HG02840 (cell line): ENCODE data around the gene SLC12A3.
"Not testable (repeated sequence)": the region's sequence is repeated elsewhere in the genome, so short reads cannot be mapped to it uniquely, and the experiment has no call there.

Experiments
- ATAC-seq: cut with Tn5 transposase; IDR thresholded peaks from one replicate; pipeline ENCODE4 v1.9.1; 2021; ENCODE audit warnings: mild to moderate bottlenecking, moderate library complexity, moderate number of reproducible peaks; ENCODE audit not compliant: unreplicated experiment, low FRiP score

The SLC12A3 gene

DNA sequence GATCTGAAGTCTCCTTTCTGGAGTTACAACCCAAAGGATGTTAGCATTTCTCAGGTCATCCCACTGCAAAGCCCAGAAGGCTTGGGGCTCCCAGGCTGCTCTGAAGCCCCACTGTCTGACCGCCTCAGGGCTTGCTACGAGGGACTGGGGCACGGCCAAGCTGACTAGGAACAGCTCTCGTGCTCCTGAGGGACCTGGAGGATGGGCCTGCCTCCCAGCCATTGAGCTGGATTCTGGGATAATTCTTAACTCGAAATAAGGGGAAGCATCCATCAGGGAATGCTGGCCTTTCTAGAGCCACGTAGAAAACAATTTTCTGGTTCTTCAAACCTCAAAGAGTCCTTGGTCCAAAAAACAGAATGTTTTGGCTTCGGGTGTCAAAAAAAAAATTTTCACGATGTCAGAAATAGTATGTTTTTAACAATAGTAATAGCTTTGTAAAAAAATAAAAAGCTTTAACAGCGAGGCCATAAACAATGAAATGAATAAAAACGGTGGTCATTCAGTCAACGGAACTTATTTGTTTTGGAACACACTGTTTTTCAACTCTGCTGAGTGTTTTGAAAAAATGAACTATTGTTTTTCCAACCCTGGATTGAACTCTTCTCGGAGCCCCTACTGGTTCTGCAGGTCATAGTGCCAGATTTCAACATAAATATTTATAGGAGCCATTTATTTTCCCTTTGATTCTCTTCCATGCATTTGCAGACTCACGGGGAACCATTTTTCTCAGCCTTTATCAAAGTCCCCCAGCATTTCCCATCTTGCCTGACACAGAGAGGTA lies 50.5 kb downstream of the SLC12A3 start:
- no peak for ATAC-seq

DNA sequence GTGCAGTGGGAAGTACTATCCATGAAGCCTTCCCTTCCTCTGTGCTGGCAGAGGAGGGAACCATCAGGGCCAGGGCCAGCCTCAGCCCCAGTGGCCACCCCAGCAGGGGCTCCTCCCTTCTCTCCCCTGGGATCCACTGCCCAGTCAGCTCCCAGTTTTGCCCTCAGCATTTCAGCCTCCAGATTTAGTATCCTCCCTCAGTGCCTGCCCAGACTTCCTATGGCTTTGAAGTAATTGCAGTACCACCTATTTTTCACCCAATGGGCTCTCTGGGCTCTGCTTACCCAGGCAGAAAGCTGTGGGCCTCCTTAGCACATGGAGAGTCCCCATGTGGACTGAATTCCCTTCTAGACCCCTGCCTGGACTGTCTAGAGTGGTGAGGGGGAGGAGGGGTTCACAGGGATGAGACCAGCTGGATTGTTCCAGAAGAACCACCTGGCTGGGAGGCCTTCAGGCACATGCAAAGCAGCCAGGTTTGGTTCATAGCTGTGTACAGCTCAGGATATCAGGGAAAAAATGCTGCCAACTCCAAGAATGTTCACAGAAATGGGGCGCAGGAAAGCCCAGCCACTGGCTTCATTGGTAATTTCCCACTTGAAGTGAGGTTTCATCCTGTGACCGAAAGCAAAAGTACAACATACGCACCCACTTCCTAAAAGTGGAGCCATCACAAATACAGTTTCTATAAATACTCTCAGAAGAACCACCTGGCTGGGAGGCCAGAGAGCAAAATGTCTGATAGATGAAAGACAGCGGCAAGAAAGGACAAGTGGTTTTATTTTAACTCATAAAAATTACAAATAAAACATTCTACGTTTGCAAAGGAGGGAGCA lies 51.8 kb downstream of the SLC12A3 start:
- ATAC-seq = peak; percentile 61

GRCh38 chr16:56918467-56919012 lies 53.5 kb downstream of the SLC12A3 start:
- ATAC-seq = no peak

GRCh38 chr16:56919099-56919800 lies 54.2 kb downstream of the SLC12A3 start:
- ATAC-seq = no peak

GRCh38 chr16:56921571-56921970 lies 56.6 kb downstream of the SLC12A3 start:
- ATAC-seq = no peak

DNA sequence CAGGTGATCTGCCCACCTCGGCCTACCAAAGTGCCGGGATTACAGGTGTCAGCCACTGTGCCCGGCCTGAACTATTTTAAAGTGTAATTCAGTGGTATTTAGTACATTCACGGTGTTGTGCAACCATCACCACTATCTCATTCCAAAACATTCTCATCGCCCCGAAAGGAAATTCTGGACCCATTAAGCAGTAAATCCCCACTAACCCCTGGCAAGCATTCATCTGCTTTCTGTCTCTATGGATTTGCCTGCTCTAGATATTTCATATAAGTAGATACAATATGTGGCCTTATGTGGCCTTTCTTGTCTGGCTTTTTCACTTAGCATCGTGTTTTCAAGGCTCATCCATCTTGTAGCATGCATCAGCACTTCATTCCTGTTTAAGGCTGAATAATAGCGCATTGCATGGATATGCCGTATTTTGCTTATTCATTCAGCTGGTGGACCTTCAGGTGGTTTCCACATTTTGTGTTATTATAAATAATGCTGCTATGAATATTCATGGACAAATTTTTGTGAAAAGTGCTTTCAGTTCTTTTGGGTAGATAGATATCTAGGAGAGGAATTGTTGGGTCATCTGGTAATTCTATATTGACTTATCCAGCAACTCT lies 58.6 kb downstream of the SLC12A3 start:
- no peak for ATAC-seq

DNA sequence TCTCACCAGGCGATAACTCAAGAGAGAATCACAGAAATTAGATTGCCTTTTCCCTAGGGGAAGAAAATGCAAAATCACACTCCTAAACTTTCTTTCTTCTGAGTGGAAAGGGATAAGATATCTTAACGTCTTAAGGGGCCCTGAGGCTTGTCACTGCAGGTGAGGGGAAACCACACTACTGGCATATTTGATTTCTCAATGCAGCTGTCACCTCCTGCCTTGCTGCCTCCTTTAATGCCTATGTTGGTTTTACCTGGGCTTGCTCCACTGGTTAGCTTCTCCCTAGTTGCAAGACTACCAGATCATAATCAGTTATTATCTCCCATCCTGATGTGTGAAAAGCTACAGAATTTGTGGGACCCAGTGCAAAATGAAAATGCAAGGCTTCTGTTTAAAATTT lies 62.5 kb downstream of the SLC12A3 start:
- ATAC-seq = no peak

DNA sequence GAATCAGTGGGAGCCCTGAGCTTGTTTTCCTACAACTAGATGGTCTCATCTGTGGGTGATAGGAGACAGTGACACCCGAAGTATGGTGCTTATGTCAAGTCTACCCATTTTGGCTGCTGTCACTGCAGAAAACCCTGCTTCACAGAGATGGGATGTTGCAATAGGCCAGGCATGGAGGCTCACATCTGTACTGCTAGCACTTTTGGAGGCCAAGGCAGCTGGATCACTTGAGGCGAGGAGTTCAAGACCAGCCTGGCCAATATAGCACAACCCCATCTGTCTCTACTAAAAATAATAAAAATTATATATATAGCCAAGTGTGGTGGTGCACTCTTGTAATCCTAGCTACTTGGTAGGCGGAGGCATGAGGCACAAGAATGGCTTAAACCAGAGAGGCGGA lies 64.6 kb downstream of the SLC12A3 start:
- no peak for ATAC-seq

DNA sequence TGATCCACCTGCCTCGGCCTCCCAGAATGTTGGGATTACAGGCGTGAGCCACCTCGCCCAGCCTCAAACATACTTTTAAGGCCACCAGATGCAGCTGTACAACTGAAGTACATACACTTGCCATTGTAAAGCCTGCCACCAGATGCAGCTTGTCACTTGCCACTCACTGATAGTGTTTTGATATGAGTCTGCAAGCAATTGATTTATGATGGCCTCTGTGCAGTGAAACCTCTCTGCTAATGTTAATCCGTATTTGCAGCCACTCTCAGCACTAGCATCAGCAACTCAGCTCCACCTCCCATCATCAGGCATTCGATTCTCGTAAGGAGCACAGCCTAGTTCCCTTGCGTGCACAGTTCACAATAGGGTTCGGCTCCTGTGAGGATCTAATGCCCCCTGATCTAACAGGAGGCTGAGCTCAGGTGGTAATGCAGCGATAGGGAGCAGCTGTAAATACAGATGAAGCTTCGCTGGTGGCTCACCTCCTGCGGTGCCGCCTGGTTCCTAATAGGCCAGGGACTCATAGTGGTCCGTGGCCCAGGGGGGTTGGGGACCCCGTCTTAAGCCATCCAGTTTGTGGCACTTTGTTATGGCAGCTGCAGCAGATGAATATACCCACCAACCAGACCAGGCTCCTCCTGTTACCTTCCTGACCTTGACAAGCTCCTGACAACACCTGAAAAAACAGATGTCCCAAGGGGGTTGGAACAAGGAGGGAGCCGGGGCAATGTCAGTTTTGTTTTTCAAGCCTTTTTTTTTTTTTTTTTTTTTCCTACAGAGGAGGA lies 65.7 kb downstream of the SLC12A3 start:
- ATAC-seq = no peak

DNA sequence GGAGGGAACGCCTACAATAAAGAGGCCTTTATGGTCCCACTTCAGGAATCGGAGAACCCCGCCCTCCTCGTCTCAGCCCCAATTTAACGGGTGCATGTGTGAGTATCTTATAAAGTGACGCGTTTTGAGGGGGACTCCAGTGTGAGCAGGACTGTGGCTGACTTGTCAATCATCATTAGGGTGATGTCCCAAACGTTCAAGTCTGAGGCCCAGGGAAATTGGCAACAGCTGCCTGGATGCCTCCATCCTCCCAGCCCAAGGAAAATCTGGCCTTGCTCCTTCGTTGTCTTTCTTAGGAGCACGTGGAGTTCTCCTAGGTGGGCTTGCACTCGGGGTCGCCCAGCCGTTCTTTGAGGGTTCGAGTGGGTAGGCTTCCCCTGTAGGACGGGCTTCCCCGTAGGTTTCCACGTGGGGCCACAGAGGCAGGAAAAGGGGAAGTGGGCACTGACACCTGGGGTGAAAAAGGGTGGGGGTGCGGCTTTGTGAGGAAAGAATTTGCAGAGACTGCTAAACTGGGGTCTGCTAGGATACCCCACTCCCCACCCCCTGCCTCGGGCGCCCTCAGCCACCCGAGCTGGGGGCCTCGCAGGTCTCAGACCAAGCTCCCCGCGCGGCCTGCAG lies 66.4 kb downstream of the SLC12A3 start:
- ATAC-seq = peak; percentile 47

DNA sequence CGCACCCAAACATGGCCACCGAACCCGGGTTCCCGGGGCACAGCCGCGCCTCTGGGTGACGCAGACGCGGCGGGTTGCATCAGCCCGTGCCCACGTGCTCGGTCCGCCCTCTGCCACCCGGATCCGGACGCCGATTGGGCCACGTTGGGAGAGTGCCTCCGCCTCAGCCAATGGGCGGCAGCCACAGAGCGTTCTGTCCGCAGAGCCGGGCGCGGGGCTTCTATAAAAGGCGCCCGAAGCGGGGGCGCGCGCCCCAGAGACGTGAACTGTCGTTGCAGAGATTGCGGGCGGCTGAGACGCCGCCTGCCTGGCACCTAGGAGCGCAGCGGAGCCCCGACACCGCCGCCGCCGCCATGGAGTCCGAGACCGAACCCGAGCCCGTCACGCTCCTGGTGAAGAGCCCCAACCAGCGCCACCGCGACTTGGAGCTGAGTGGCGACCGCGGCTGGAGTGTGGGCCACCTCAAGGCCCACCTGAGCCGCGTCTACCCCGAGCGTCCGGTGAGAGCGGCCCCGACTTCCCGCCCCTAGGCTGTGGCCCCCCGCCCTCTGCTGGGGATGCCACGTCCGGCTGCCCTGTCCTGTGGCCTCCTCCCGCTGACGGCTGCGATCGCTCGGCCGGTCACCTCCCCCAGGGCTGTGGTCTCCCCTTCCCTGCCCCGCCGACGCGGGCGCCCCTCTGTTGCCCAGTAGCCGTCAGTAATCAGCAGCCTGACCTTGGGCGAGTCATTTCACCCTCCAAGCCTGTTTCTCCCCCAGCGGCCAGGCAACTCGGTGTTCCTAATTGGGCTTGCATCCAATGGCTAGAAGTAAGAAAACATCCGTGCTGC lies 67.1 kb downstream of the SLC12A3 start, which contains the start of gene HERPUD1:
Gene HERPUD1 (plus strand): TSS at position 251 of the 829 bp plus-strand sequence. CDS start 103 bp downstream, at position 354.
- peak; percentile 92 for ATAC-seq

DNA sequence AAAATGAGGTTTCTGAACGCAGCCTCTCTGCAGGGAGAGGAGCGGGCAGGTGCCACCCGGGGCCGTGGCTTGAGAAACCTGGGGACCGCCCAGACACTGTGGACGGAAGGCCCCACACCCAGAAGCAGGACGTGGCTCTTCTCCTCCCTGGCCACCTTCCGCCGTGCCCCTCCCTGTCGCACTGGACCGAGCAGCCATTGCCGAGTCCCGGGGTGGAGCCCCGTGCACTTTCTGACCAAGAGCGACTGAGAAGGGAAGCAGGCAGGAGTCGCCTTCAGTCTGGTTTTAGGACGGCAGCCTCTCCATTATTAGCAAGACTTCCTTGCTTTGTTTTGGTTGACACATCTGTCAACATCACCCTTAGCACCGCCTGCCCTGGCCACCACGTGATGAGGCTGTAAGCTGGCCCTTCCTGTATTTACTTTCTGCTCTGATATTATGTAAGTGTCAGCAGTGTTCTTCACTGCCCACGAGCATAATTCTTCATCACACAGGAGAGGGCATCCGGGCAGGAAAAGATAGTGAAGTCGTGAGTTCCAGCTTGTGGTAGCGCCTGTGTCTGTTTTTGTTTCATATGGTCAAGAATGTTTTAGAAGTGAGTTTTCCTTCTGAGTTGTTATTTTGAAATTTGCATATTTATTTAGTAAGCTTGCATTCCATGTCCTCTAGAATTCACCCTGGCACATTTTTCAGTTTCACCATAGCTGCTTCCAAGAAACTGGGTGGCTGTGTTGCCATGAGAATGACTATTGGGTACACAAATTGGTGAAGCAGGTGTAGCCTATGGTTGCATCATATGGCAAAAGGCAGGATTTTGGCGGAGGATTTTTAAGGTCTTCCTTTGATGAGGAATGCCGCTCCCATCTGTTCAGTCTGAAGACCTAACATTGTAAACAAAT lies 68.0 kb downstream of the SLC12A3 start:
- ATAC-seq = no peak

GRCh38 chr16:56933828-56934598 lies 69.0 kb downstream of the SLC12A3 start:
- no peak for ATAC-seq

DNA sequence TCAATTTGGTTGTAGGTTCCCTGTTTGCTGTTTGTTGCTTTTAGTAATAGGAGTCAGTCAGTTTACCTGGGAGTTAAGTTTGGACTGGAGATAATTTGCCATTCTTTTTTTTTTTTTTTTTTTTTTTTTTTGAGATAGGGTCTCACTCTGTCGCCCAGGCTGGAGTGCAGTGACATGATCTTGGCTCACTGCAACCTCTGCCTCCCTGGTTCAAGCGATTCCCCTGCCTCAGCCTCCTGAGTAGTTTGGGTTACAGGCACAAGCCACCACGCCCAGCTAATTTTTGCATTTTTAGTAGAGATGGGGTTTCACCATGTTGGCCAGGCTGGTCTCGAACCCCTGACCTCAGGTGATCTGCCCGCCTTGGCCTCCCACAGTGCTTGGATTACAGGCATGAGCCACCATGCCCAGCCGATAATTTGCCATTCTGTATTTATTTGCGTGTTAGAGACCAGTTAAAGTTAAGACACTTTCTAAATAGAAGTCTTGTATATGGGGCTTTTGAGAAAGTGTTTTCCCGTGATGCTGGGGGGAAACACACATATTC lies 69.7 kb downstream of the SLC12A3 start:
- not testable (repeated sequence) for ATAC-seq

GRCh38 chr16:56935201-56935600 lies 70.2 kb downstream of the SLC12A3 start:
- ATAC-seq = no peak

- ATAC-seq = no peak
Observed at GRCh38 chr16:56936491-56936890, 71.5 kb downstream of the SLC12A3 start.
